CD4-positive, alpha-beta memory T cell (primary cell): ENCODE measurements around the gene DAP. TPM values are rescaled to one million over a fixed set of nuclear protein-coding genes. Genes with fewer than 3 reads are reported as not detected.

ENCODE experiments used
- CTCF ChIA-PET: fragments of 350-600 bp; sonication (Branson Sonifier 250); formaldehyde crosslinking; loops from one replicate; lab custom pipeline; 2021; ENCODE audit warnings: inconsistent platforms; ENCODE audit not compliant: partially characterized antibody; lab: Charles Lee
- POLR2A ChIA-PET: fragments of 350-600 bp; sonication (Branson Sonifier 250); formaldehyde crosslinking; loops from one replicate; lab custom pipeline; 2021; ENCODE audit not compliant: partially characterized antibody; lab: Charles Lee
- DNase-seq, 5 donors: peaks; one replicate each; pipeline versions ENCODE4 v3.0.0 to v3.0.0-alpha.2; 2020 to 2022; ENCODE audit warnings: mixed read lengths in 1 of 5
- H3K27ac ChIP-seq: one replicate; pipeline ENCODE4 v1.7.0; 2013; ENCODE audit warnings: low read depth, low read length
- H3K27me3 ChIP-seq: 2 replicates; pipeline ENCODE4 v1.7.0; 2013; ENCODE audit warnings: mild to moderate bottlenecking, low read length, moderate library complexity; ENCODE audit not compliant: insufficient read depth
- H3K36me3 ChIP-seq: 2 replicates; pipeline ENCODE4 v1.7.0; 2013; ENCODE audit warnings: mild to moderate bottlenecking, low read length, moderate library complexity; ENCODE audit not compliant: insufficient read depth
- H3K4me1 ChIP-seq: 2 replicates; pipeline ENCODE4 v1.7.0; 2013; ENCODE audit warnings: mild to moderate bottlenecking, low read length, moderate library complexity; ENCODE audit not compliant: insufficient read depth
- H3K4me3 ChIP-seq, 2 donors: one replicate each; pipeline ENCODE4 v1.7.0; 2013; ENCODE audit warnings: low read length in 2 of 2, mild to moderate bottlenecking in 1 of 2
- H3K9me3 ChIP-seq, 2 donors: one replicate each; pipeline ENCODE4 v1.7.0; 2013; ENCODE audit warnings: low read length in 2 of 2, control low read depth in 1 of 2; ENCODE audit not compliant: control insufficient read depth in 1 of 2
- H3K27ac Mint-ChIP-seq, 7 donors: one replicate each; pipeline ENCODE4 v1.8.0; 2020 to 2021; ENCODE audit warnings: mixed read lengths in 7 of 7, mild to moderate bottlenecking in 6 of 7, inconsistent platforms in 3 of 7, moderate library complexity in 3 of 7
- H3K27me3 Mint-ChIP-seq, 2 donors: one replicate each; pipeline ENCODE4 v1.8.0; 2020 to 2021; ENCODE audit warnings: mixed read lengths in 2 of 2
- H3K36me3 Mint-ChIP-seq, 2 donors: one replicate each; pipeline ENCODE4 v1.8.0; 2020 to 2021; ENCODE audit warnings: mixed read lengths in 2 of 2, inconsistent platforms in 1 of 2, mild to moderate bottlenecking in 1 of 2
- H3K4me1 Mint-ChIP-seq, 4 donors: one replicate each; pipeline ENCODE4 v1.8.0; 2020 to 2021; ENCODE audit warnings: mixed read lengths in 4 of 4, mild to moderate bottlenecking in 1 of 4
- H3K4me3 Mint-ChIP-seq, 8 donors: one replicate each; pipeline ENCODE4 v1.8.0; 2020 to 2021; ENCODE audit warnings: mixed read lengths in 8 of 8, mild to moderate bottlenecking in 7 of 8, moderate library complexity in 6 of 8, inconsistent platforms in 3 of 8
- H3K9me3 Mint-ChIP-seq, 8 donors: one replicate each; pipeline ENCODE4 v1.8.0; 2020 to 2021; ENCODE audit warnings: mixed read lengths in 8 of 8, mild to moderate bottlenecking in 5 of 8, inconsistent platforms in 3 of 8, moderate library complexity in 1 of 8
- intact Hi-C: fragments of 100-400 bp; cut with micrococcal nuclease; formaldehyde crosslinking; loops from one replicate; pipeline ENCODE4 v1.15.1; 2023
- polyA plus RNA-seq, 2 donors: library from polyadenylated mRNA; unstranded; fragments of 300-500 nt; fragmentation: Illumina TruSeq; gene quantifications; one replicate each; pipeline ENCODE4 v1.2.3, GENCODE V29; 2021
- total RNA-seq, 2 experiments: library from RNA; stranded (reverse); gene quantifications; one replicate each; pipeline ENCODE4 v1.2.3, GENCODE V29; 2021

The DAP gene
- total and polyA plus RNA-seq, 4 experiments from 2014 or later, result 39.0 to 88.1 (median 39.4) TPM

GRCh38 chr5:10681731-10682679 is 79.0 kb downstream of the DAP start:
- H3K4me3 ChIP-seq, result no peak overlapping the region
- peaks cover 0 to 7% (median 4%) of the 10 kb centered on the region in 8 donors for H3K9me3 Mint-ChIP-seq
- no peaks in the 10 kb centered on the region for H3K9me3 ChIP-seq
- peak overlapping the region in 1 of 7 donors; percentile 32 for H3K27ac Mint-ChIP-seq
- H3K27me3 Mint-ChIP-seq, result no peaks in the 10 kb centered on the region
- no peaks in the 10 kb centered on the region for H3K27me3 ChIP-seq
- intact Hi-C loops, result no loop called here
- no peak overlapping the region for H3K4me3 Mint-ChIP-seq
- peaks cover 33% of the 10 kb centered on the region for H3K36me3 ChIP-seq
- ChIA-PET POLR2A (no interaction called here), CTCF (no interaction called here)
- no peak overlapping the region for H3K27ac ChIP-seq
- no peaks in the 10 kb centered on the region for H3K4me1 ChIP-seq
- no peak for DNase-seq
- peaks cover 54 to 67% of the 10 kb centered on the region in 2 donors for H3K36me3 Mint-ChIP-seq
- H3K4me1 Mint-ChIP-seq, result peaks cover 0 to 6% (median 0%) of the 10 kb centered on the region in 4 donors

DNA sequence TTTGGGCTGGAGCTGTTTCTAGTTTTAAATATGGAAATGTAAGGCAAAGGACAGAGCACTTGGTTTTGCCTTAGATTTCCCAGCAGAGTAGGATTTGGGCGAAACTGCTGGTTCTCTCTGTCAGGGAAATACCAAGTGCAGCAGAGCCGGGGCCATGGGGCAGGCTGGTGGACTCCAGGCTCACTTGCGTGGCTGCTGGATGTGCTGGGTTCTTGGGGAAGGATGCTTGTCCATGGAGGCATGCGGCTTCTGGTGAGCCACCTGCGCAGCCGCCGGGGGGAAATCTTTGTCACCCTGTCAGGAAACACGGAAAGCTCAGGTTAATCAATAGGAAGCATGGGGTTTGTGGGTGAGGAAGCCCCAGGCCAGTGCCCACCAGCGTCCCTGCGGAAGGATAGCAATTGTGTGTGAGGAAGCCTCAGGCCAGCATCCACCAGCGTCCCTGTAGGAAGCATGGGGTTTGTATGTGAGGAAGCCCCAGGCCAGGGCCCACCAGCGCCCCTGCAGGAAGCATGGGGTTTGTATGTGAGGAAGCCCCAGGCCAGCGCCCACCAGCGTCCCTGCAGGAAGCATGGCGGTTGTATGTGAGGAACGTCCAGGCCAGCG is 80.1 kb downstream of the DAP start:
- Mint-ChIP-seq H3K27me3 (no peaks in the 10 kb centered on the region), H3K4me3 (no peak overlapping the region), H3K36me3 (peaks cover 51 to 63% of the 10 kb centered on the region in 2 donors), H3K27ac (peak overlapping the region in 1 of 7 donors; percentile 29), H3K9me3 (peaks cover 0 to 8% (median 4%) of the 10 kb centered on the region in 8 donors), H3K4me1 (peaks cover 0 to 4% (median 0%) of the 10 kb centered on the region in 4 donors)
- intact Hi-C loops, result no loop called here
- ChIA-PET CTCF (no interaction called here), POLR2A (interaction anchor here (0.7 kb wide), 1 partner anchor 99 kb away, joined by 3 read pairs; no protein-coding TSS in a partner anchor)
- Histone ChIP-seq H3K36me3 (peaks cover 33% of the 10 kb centered on the region), H3K27ac (no peak overlapping the region), H3K4me1 (no peaks in the 10 kb centered on the region), H3K27me3 (no peaks in the 10 kb centered on the region), H3K9me3 (no peaks in the 10 kb centered on the region), H3K4me3 (no peak overlapping the region)
- no peak for DNase-seq

GRCh38 chr5:10679336-10679988 is 81.6 kb downstream of the DAP start:
- Mint-ChIP-seq H3K9me3 (peaks cover 0 to 8% (median 4%) of the 10 kb centered on the region in 8 donors), H3K36me3 (peaks cover 50 to 51% of the 10 kb centered on the region in 2 donors), H3K27me3 (no peaks in the 10 kb centered on the region), H3K4me1 (peaks cover 0 to 1% (median 0%) of the 10 kb centered on the region in 4 donors), H3K4me3 (no peak overlapping the region), H3K27ac (no peak overlapping the region)
- Histone ChIP-seq H3K27ac (no peak overlapping the region), H3K27me3 (no peaks in the 10 kb centered on the region), H3K36me3 (peaks cover 33% of the 10 kb centered on the region), H3K9me3 (no peaks in the 10 kb centered on the region), H3K4me3 (no peak overlapping the region), H3K4me1 (no peaks in the 10 kb centered on the region)
- intact Hi-C loops, result no loop called here
- ChIA-PET CTCF (no interaction called here), POLR2A (no interaction called here)
- DNase-seq, result no peak

DNA sequence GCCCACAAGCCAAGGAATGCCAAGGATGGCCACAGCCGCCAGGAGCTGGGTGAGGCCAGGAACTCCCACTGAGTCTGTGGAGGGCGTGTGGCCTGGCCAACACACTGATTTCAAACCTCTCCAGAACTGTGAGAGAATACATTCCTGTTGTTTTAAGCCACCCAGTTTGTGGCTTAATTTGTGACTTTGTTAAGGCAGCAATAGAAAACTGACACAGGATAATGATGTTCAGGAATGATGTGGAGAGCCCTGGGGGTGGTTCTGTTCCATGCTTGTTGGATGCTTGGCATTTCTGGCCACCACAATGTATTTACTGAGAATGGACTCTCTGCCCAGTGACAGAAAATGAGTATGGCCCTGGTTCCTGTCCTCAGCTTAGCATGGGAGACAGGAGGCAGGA is 82.8 kb downstream of the DAP start:
- H3K4me1 Mint-ChIP-seq, result peaks cover 0 to 1% (median 0%) of the 10 kb centered on the region in 4 donors
- peaks cover 0 to 8% (median 4%) of the 10 kb centered on the region in 8 donors for H3K9me3 Mint-ChIP-seq
- CTCF ChIA-PET, result no interaction called here
- POLR2A ChIA-PET, result no interaction called here
- intact Hi-C loops, result no loop called here
- Histone ChIP-seq H3K4me3 (no peak overlapping the region), H3K36me3 (peaks cover 33% of the 10 kb centered on the region), H3K27ac (no peak overlapping the region), H3K27me3 (no peaks in the 10 kb centered on the region), H3K4me1 (no peaks in the 10 kb centered on the region), H3K9me3 (no peaks in the 10 kb centered on the region)
- peaks cover 45 to 49% of the 10 kb centered on the region in 2 donors for H3K36me3 Mint-ChIP-seq
- no peaks in the 10 kb centered on the region for H3K27me3 Mint-ChIP-seq
- H3K4me3 Mint-ChIP-seq, result no peak overlapping the region
- H3K27ac Mint-ChIP-seq, result no peak overlapping the region
- DNase-seq, result no peak

- Mint-ChIP-seq H3K36me3 (peaks cover 40 to 45% of the 10 kb centered on the region in 2 donors), H3K4me3 (no peak overlapping the region), H3K4me1 (peaks cover 0 to 1% (median 0%) of the 10 kb centered on the region in 4 donors), H3K27me3 (no peaks in the 10 kb centered on the region), H3K9me3 (peaks cover 0 to 8% (median 4%) of the 10 kb centered on the region in 8 donors), H3K27ac (no peak overlapping the region)
- POLR2A ChIA-PET, result no interaction called here
- H3K4me1 ChIP-seq, result no peaks in the 10 kb centered on the region
- no peak overlapping the region for H3K27ac ChIP-seq
- H3K9me3 ChIP-seq, result no peaks in the 10 kb centered on the region
- intact Hi-C loops, result no loop called here
- no peak overlapping the region for H3K4me3 ChIP-seq
- DNase-seq, result no peak
- H3K27me3 ChIP-seq, result no peaks in the 10 kb centered on the region
- H3K36me3 ChIP-seq, result peaks cover 26% of the 10 kb centered on the region
- CTCF ChIA-PET, result no interaction called here
Observed at GRCh38 chr5:10677533-10677932, 83.5 kb downstream of the DAP start.

DNA sequence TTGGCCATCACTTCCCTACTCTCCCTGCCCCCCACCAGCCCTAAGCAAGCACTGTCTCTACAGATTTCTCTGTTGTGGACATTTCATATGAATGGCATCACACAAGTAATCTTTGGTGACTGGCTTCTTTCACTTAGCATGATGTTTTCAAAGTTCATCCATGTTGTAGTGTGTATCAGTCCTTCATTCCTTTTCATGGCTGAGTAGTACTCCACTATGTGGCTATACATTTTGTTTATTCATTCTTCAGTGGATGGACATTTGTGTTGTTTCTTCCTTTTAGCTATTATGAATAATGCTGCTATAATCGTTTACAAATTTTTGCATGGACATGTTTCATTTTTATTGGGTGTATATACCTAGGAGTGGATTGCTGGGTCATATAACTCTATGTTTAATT is 84.1 kb downstream of the DAP start:
- H3K27me3 ChIP-seq, result no peaks in the 10 kb centered on the region
- H3K4me1 ChIP-seq, result no peaks in the 10 kb centered on the region
- intact Hi-C loops, result no loop called here
- H3K9me3 ChIP-seq, result no peaks in the 10 kb centered on the region
- H3K4me3 ChIP-seq, result no peak overlapping the region
- H3K27ac ChIP-seq, result no peak overlapping the region
- Mint-ChIP-seq H3K27ac (no peak overlapping the region), H3K36me3 (peaks cover 36 to 41% of the 10 kb centered on the region in 2 donors), H3K27me3 (no peaks in the 10 kb centered on the region), H3K9me3 (peaks cover 0 to 8% (median 4%) of the 10 kb centered on the region in 8 donors), H3K4me1 (peaks cover 0 to 1% (median 0%) of the 10 kb centered on the region in 4 donors), H3K4me3 (no peak overlapping the region)
- DNase-seq, result no peak
- peaks cover 26% of the 10 kb centered on the region for H3K36me3 ChIP-seq
- ChIA-PET POLR2A (no interaction called here), CTCF (no interaction called here)

GRCh38 chr5:10676224-10676623 is 84.8 kb downstream of the DAP start:
- H3K4me3 Mint-ChIP-seq, result no peak overlapping the region
- H3K4me1 ChIP-seq, result no peaks in the 10 kb centered on the region
- H3K4me1 Mint-ChIP-seq, result peaks cover 0 to 1% (median 0%) of the 10 kb centered on the region in 4 donors
- peaks cover 26% of the 10 kb centered on the region for H3K36me3 ChIP-seq
- no peaks in the 10 kb centered on the region for H3K27me3 ChIP-seq
- H3K36me3 Mint-ChIP-seq, result peaks cover 34 to 39% of the 10 kb centered on the region in 2 donors
- intact Hi-C loops, result no loop called here
- no peaks in the 10 kb centered on the region for H3K9me3 ChIP-seq
- POLR2A ChIA-PET, result no interaction called here
- H3K27ac Mint-ChIP-seq, result no peak overlapping the region
- DNase-seq, result no peak
- H3K27me3 Mint-ChIP-seq, result no peaks in the 10 kb centered on the region
- H3K4me3 ChIP-seq, result no peak overlapping the region
- H3K27ac ChIP-seq, result no peak overlapping the region
- CTCF ChIA-PET, result interaction anchor here (0.6 kb wide), 1 partner anchor 23 kb away, joined by 3 read pairs; no protein-coding TSS in a partner anchor
- H3K9me3 Mint-ChIP-seq, result peaks cover 0 to 8% (median 4%) of the 10 kb centered on the region in 8 donors
